ENCODE measurements around the gene AFF3.
"Not testable (repeated sequence)": the region's sequence is repeated elsewhere in the genome, so short reads cannot be mapped to it uniquely, and the experiment has no call there.

- not testable (repeated sequence) for TF ChIP-seq CTCF (conservative IDR thresholded peaks at IDR 0.05 in 1 of 2, IDR thresholded peaks at IDR 0.05 in 1 of 2; ENCODE audit: extremely low read depth in 1 of 2, insufficient read depth in 1 of 2, low read depth in 1 of 2, low read length in 2 of 2); EZH2 (IDR thresholded peaks at IDR 0.05; ENCODE audit: borderline replicate concordance, low read length)
Measured at GRCh38 chr2:99933491-99933890, 208.9 kb downstream of the AFF3 start.

Data from mammary epithelial cell (primary cell).